ENCODE data around the gene BAZ1B. TPM values are rescaled to one million over a fixed set of nuclear protein-coding genes. Genes with fewer than 3 reads are reported as not detected.
"Not testable (repeated sequence)": the region's sequence is repeated elsewhere in the genome, so short reads cannot be mapped to it uniquely, and the experiment has no call there.

Gene BAZ1B
- total RNA-seq, 1 donor from 2014 or later = 55.7 TPM

DNA sequence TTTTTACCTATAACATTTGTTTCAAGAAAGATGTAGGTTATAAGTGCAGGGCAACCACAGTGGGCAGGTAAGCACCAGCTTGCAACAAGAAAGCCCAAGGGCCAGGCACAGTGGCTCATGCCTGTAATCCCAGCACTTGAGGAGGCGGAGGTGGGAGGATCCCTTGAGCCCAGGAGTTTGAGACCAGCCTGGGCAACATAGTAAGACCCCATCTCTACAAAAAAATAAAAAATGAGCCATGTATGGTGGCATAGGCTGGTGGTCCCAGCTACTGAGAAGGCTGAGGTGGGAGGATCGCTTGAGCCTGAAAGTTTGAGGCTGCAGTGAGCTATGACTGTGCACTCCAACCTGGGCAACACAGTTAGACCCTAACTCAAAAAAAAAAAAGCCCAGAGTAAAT lies 22.6 kb upstream of the BAZ1B start:
- peaks cover 68% of the 10 kb centered on the region for H3K36me3 ChIP-seq
- no peaks in the 10 kb centered on the region for H3K9me3 ChIP-seq
- intact Hi-C loops (cut with DNase I) = no loop called here
- TF ChIP-seq, protein P1, sequence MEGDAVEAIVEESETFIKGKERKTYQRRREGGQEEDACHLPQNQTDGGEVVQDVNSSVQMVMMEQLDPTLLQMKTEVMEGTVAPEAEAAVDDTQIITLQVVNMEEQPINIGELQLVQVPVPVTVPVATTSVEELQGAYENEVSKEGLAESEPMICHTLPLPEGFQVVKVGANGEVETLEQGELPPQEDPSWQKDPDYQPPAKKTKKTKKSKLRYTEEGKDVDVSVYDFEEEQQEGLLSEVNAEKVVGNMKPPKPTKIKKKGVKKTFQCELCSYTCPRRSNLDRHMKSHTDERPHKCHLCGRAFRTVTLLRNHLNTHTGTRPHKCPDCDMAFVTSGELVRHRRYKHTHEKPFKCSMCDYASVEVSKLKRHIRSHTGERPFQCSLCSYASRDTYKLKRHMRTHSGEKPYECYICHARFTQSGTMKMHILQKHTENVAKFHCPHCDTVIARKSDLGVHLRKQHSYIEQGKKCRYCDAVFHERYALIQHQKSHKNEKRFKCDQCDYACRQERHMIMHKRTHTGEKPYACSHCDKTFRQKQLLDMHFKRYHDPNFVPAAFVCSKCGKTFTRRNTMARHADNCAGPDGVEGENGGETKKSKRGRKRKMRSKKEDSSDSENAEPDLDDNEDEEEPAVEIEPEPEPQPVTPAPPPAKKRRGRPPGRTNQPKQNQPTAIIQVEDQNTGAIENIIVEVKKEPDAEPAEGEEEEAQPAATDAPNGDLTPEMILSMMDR (IDR thresholded peaks at IDR 0.05) = no peak
- H3K27ac ChIP-seq = no peak overlapping the region
- ATAC-seq (no peak), DNase-seq (no peak)
- no peaks in the 10 kb centered on the region for H3K27me3 ChIP-seq
- H3K4me3 ChIP-seq = no peak overlapping the region
- H3K4me1 ChIP-seq = no peaks in the 10 kb centered on the region

- intact Hi-C loops (cut with DNase I) = no loop called here
- Histone ChIP-seq H3K9me3 (no peaks in the 10 kb centered on the region), H3K36me3 (peaks cover 73% of the 10 kb centered on the region)
These were observed 19.6 kb upstream of the BAZ1B start for GRCh38 chr7:73541722-73542121.

DNA sequence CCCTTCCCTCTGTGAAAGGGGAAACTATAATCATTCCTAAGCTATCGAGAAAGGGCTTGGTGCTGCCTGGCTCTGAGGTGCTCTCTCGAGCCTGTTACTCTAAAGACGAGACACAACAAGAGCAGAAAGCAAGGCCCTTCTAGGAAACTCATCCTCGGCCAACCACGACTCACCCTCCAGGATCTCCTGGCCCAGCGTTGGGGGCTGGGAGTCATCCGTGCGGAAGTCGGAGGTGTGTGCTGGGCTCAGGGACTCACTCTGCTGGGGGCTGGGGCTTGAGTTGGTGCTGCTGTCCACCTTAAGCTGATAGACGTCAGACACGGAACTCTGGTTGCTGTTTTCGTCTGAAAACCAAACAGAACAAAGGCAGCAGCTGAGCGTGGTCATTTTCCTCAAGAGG lies 17.6 kb upstream of the BAZ1B start:
- Histone ChIP-seq H3K36me3 (peaks cover 86% of the 10 kb centered on the region), H3K27me3 (no peaks in the 10 kb centered on the region), H3K4me1 (no peaks in the 10 kb centered on the region), H3K4me3 (no peak overlapping the region), H3K9me3 (no peaks in the 10 kb centered on the region), H3K27ac (no peak overlapping the region)
- ATAC-seq (no peak), DNase-seq (no peak)
- intact Hi-C loops (cut with DNase I) = no loop called here
- TF ChIP-seq, protein P1 (IDR thresholded peaks at IDR 0.05) = no peak

More at GRCh38 chr7:73541722-73542121, 19.6 kb upstream of the BAZ1B start:
- H3K27ac ChIP-seq = no peak overlapping the region
- H3K4me3 ChIP-seq = no peak overlapping the region
- ATAC-seq = no peak
- TF ChIP-seq, protein P1 (IDR thresholded peaks at IDR 0.05) = no peak
- DNase-seq = no peak
- H3K4me1 ChIP-seq = no peaks in the 10 kb centered on the region
- H3K27me3 ChIP-seq = no peaks in the 10 kb centered on the region

GRCh38 chr7:73538510-73538909 lies 16.4 kb upstream of the BAZ1B start:
- H3K4me3 ChIP-seq; ATAC-seq; H3K4me1 ChIP-seq; intact Hi-C loops (cut with DNase I); H3K27ac ChIP-seq; H3K27me3 ChIP-seq; DNase-seq; H3K9me3 ChIP-seq: not testable (repeated sequence)
- peaks cover 80% of the 10 kb centered on the region for H3K36me3 ChIP-seq

- no peak overlapping the region for H3K4me3 ChIP-seq
- no peaks in the 10 kb centered on the region for H3K9me3 ChIP-seq
- intact Hi-C loops (cut with DNase I) = no loop called here
- H3K36me3 ChIP-seq = peaks cover 65% of the 10 kb centered on the region
- DNase-seq = no peak
- TF ChIP-seq, protein P1 (IDR thresholded peaks at IDR 0.05) = no peak
- no peak for ATAC-seq
- no peaks in the 10 kb centered on the region for H3K27me3 ChIP-seq
- H3K4me1 ChIP-seq = no peaks in the 10 kb centered on the region
- no peak overlapping the region for H3K27ac ChIP-seq
These were observed 15.0 kb upstream of the BAZ1B start for GRCh38 chr7:73537051-73537450.

GRCh38 chr7:73536479-73536878 lies 14.4 kb upstream of the BAZ1B start:
- Histone ChIP-seq H3K27me3 (no peaks in the 10 kb centered on the region), H3K4me3 (no peak overlapping the region), H3K9me3 (no peaks in the 10 kb centered on the region), H3K36me3 (peaks cover 59% of the 10 kb centered on the region), H3K27ac (no peak overlapping the region), H3K4me1 (no peaks in the 10 kb centered on the region)
- intact Hi-C loops (cut with DNase I) = no loop called here
- no peak for DNase-seq
- TF ChIP-seq, protein P1 (IDR thresholded peaks at IDR 0.05) = no peak
- ATAC-seq = no peak

- H3K27ac ChIP-seq; H3K27me3 ChIP-seq; H3K4me3 ChIP-seq; ATAC-seq; DNase-seq; intact Hi-C loops (cut with DNase I); H3K9me3 ChIP-seq; H3K4me1 ChIP-seq: not testable (repeated sequence)
- peaks cover 58% of the 10 kb centered on the region for H3K36me3 ChIP-seq
These were observed 13.8 kb upstream of the BAZ1B start for GRCh38 chr7:73535918-73536317.
